ENCODE data around the gene ZNRD2.

ZNRD2 gene

DNA sequence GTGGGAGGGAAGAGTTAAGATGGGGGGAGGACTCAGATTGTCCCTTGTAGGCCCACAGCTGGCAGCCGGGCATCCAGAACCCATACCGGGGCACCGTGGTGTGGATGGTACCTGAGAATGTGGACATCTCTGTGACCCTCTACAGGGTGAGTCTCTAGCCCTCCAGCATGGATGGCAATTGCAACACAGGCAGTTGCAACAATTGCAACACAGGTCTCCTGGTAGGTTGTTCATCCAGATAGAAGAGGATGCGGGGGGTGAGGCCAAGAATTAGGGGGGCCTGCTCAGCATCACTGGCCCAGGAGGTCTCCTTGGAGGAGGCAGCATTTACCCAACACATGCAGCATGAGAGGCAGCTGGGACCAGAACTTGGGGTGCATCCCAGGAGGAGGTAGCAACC is 9.0 kb downstream of the ZNRD2 start:
- Histone ChIP-seq H3K4me1 (ENCODE audit: control insufficient read depth in 1 of 2, insufficient read depth in 2 of 2, low read length in 2 of 2) (peaks cover 16 to 22% of the 10 kb centered on the region in 2 experiments), H2AFZ (ENCODE audit: insufficient read depth, low read length, poor library complexity) (no peak overlapping the region), H3K18ac (ENCODE audit: low read length) (no peak overlapping the region), H3K4ac (ENCODE audit: low read depth, low read length) (no peak overlapping the region), H3K79me1 (ENCODE audit: low read length) (peaks cover 11% of the 10 kb centered on the region), H2AK5ac (ENCODE audit: low read length) (no peak overlapping the region), H3K27ac (ENCODE audit: low read depth, low read length) (no peak overlapping the region), H4K12ac (ENCODE audit: low read depth, low read length) (no peak overlapping the region), H3K36me3 (ENCODE audit: control insufficient read depth in 1 of 2, insufficient read depth in 2 of 2, low read length in 2 of 2) (peaks cover 20 to 25% of the 10 kb centered on the region in 2 experiments), H2BK5ac (ENCODE audit: low read depth, low read length, poor library complexity) (no peak overlapping the region), H2BK120ac (ENCODE audit: insufficient read depth, low read length, poor library complexity) (no peak overlapping the region), H4K8ac (ENCODE audit: low read depth, low read length) (no peak overlapping the region), H3K9me3 (ENCODE audit: insufficient read depth, low read depth, low read length) (no peaks in the 10 kb centered on the region), H3K14ac (ENCODE audit: low read length) (no peak overlapping the region), H3K4me3 (ENCODE audit: low read depth, low read length) (no peak overlapping the region), H3K23ac (ENCODE audit: low read length) (no peak overlapping the region), H4K91ac (ENCODE audit: low read depth, low read length) (no peak overlapping the region), H3K79me2 (ENCODE audit: control insufficient read depth, insufficient read depth, low read length, poor library complexity) (peaks cover 7% of the 10 kb centered on the region), H2BK12ac (ENCODE audit: low read length) (no peak overlapping the region), H3K4me2 (ENCODE audit: low read length) (no peak overlapping the region), H3K9ac (ENCODE audit: low read length) (no peak overlapping the region), H3K27me3 (ENCODE audit: insufficient read depth, low read length) (no peaks in the 10 kb centered on the region)
- WGBS (ENCODE audit: extremely low coverage, insufficient coverage, insufficient read length), result no CpG with 5 or more reads among the region's 4 CpGs
- DNase-seq, result peak in 1 of 2 donors; percentile 32

DNA sequence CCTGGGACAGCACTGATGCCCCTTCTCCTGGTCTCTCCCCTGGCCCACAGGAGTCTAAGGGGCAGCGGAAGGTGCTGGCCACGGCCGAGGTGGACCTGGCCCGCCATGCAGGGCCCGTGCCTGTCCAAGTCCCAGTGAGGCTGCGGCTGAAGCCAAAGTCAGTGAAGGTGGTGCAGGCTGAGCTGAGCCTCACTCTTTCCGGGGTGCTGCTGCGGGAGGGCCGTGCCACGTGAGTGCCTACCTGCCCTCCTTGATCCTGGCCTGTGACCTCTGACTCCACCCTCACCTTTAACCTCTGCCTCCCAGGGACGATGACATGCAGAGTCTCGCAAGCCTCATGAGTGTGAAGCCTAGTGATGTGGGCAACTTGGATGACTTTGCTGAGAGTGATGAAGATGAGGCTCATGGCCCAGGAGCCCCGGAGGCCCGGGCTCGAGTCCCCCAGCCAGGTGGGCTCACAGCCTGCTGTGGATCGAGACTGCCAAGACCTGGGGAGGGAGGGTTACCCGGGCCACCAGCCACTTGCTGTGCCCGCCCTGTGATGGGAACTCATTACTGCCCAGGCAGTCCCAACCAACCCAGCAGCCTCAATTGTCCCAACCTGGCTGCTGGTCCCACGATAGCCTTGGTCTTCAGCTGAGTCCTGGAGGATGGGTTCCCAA is 9.9 kb downstream of the ZNRD2 start:
- Histone ChIP-seq H3K9ac (ENCODE audit: low read length) (no peak overlapping the region), H4K8ac (ENCODE audit: low read depth, low read length) (no peak overlapping the region), H3K4me3 (ENCODE audit: low read depth, low read length) (no peak overlapping the region), H3K27ac (ENCODE audit: low read depth, low read length) (no peak overlapping the region), H2AFZ (ENCODE audit: insufficient read depth, low read length, poor library complexity) (no peak overlapping the region), H3K79me1 (ENCODE audit: low read length) (peaks cover 6% of the 10 kb centered on the region), H3K27me3 (ENCODE audit: insufficient read depth, low read length) (no peaks in the 10 kb centered on the region), H3K36me3 (ENCODE audit: control insufficient read depth in 1 of 2, insufficient read depth in 2 of 2, low read length in 2 of 2) (peaks cover 20 to 29% of the 10 kb centered on the region in 2 experiments), H2BK12ac (ENCODE audit: low read length) (no peak overlapping the region), H4K91ac (ENCODE audit: low read depth, low read length) (no peak overlapping the region), H2BK5ac (ENCODE audit: low read depth, low read length, poor library complexity) (no peak overlapping the region), H2BK120ac (ENCODE audit: insufficient read depth, low read length, poor library complexity) (no peak overlapping the region), H4K12ac (ENCODE audit: low read depth, low read length) (no peak overlapping the region), H3K18ac (ENCODE audit: low read length) (no peak overlapping the region), H3K23ac (ENCODE audit: low read length) (no peak overlapping the region), H3K4me1 (ENCODE audit: control insufficient read depth in 1 of 2, insufficient read depth in 2 of 2, low read length in 2 of 2) (peaks cover 9 to 17% of the 10 kb centered on the region in 2 experiments), H3K9me3 (ENCODE audit: insufficient read depth, low read depth, low read length) (no peaks in the 10 kb centered on the region), H3K4me2 (ENCODE audit: low read length) (no peak overlapping the region), H3K4ac (ENCODE audit: low read depth, low read length) (no peak overlapping the region), H2AK5ac (ENCODE audit: low read length) (no peak overlapping the region), H3K14ac (ENCODE audit: low read length) (no peak overlapping the region), H3K79me2 (ENCODE audit: control insufficient read depth, insufficient read depth, low read length, poor library complexity) (peaks cover 7% of the 10 kb centered on the region)
- DNase-seq, result no peak
- no CpG with 5 or more reads among the region's 19 CpGs for WGBS (ENCODE audit: extremely low coverage, insufficient coverage, insufficient read length)

DNA sequence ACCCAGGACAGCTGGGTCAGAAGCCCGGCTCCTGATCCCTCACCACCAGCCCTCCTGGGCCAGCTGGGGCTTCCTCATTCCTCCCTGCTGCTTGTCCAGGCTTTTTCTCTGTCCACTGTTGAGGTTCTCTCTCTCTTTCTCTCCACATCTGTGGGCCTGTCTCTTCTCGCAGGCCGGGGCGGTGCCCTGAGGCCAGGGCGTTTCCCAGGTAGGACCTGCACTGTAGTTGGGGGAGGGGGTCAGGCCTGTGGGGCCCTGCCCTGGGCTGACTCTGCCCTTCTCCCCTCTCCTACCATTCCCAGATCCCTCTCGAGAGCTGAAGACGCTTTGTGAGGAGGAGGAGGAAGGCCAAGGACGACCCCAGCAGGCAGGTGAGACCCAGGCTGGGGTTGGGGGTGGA is 10.5 kb downstream of the ZNRD2 start:
- Histone ChIP-seq H2AFZ (ENCODE audit: insufficient read depth, low read length, poor library complexity) (no peak overlapping the region), H3K27me3 (ENCODE audit: insufficient read depth, low read length) (no peaks in the 10 kb centered on the region), H4K12ac (ENCODE audit: low read depth, low read length) (no peak overlapping the region), H3K4me1 (ENCODE audit: control insufficient read depth in 1 of 2, insufficient read depth in 2 of 2, low read length in 2 of 2) (peaks cover 5 to 11% of the 10 kb centered on the region in 2 experiments), H3K27ac (ENCODE audit: low read depth, low read length) (no peak overlapping the region), H3K9me3 (ENCODE audit: insufficient read depth, low read depth, low read length) (no peaks in the 10 kb centered on the region), H3K4me3 (ENCODE audit: low read depth, low read length) (no peak overlapping the region), H3K36me3 (ENCODE audit: control insufficient read depth in 1 of 2, insufficient read depth in 2 of 2, low read length in 2 of 2) (peaks cover 22 to 29% of the 10 kb centered on the region in 2 experiments), H4K91ac (ENCODE audit: low read depth, low read length) (no peak overlapping the region), H3K9ac (ENCODE audit: low read length) (no peak overlapping the region), H3K4me2 (ENCODE audit: low read length) (no peak overlapping the region), H3K79me1 (ENCODE audit: low read length) (peaks cover 3% of the 10 kb centered on the region), H3K79me2 (ENCODE audit: control insufficient read depth, insufficient read depth, low read length, poor library complexity) (peaks cover 7% of the 10 kb centered on the region), H3K4ac (ENCODE audit: low read depth, low read length) (no peak overlapping the region), H2BK12ac (ENCODE audit: low read length) (no peak overlapping the region), H3K23ac (ENCODE audit: low read length) (no peak overlapping the region), H2BK120ac (ENCODE audit: insufficient read depth, low read length, poor library complexity) (no peak overlapping the region), H3K14ac (ENCODE audit: low read length) (no peak overlapping the region), H2BK5ac (ENCODE audit: low read depth, low read length, poor library complexity) (no peak overlapping the region), H3K18ac (ENCODE audit: low read length) (no peak overlapping the region), H4K8ac (ENCODE audit: low read depth, low read length) (no peak overlapping the region), H2AK5ac (ENCODE audit: low read length) (no peak overlapping the region)
- WGBS (ENCODE audit: extremely low coverage, insufficient coverage, insufficient read length), result no CpG with 5 or more reads among the region's 8 CpGs
- no peak for DNase-seq

DNA sequence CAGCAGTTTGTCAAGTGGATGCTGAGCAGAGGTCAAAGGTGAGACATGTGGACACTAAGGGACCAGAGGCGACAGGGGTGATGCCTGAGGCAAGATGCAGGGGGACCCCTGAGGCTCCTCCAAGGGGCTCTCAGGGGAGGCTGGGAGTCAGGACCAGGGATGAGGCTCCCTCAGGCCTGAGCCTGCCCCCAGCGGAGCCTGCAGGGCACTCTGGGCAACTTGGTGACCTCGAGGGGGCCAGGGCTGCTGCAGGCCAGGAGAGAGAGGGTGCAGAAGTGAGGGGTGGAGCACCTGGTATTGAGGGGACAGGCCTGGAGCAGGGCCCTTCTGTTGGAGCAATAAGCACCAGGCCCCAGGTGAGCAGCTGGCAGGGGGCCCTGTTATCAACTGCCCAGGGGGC is 11.7 kb downstream of the ZNRD2 start:
- no peak overlapping the region for H3K18ac ChIP-seq (ENCODE audit: low read length)
- H2BK120ac ChIP-seq (ENCODE audit: insufficient read depth, low read length, poor library complexity), result no peak overlapping the region
- no peak overlapping the region for H4K91ac ChIP-seq (ENCODE audit: low read depth, low read length)
- no peak overlapping the region for H3K27ac ChIP-seq (ENCODE audit: low read depth, low read length)
- no peaks in the 10 kb centered on the region for H3K27me3 ChIP-seq (ENCODE audit: insufficient read depth, low read length)
- no peak overlapping the region for H4K8ac ChIP-seq (ENCODE audit: low read depth, low read length)
- no CpG with 5 or more reads among the region's 3 CpGs for WGBS (ENCODE audit: extremely low coverage, insufficient coverage, insufficient read length)
- peaks cover 0 to 3% of the 10 kb centered on the region in 2 experiments for H3K4me1 ChIP-seq (ENCODE audit: control insufficient read depth in 1 of 2, insufficient read depth in 2 of 2, low read length in 2 of 2)
- no peak overlapping the region for H3K23ac ChIP-seq (ENCODE audit: low read length)
- no peak overlapping the region for H3K4me3 ChIP-seq (ENCODE audit: low read depth, low read length)
- H2BK12ac ChIP-seq (ENCODE audit: low read length), result no peak overlapping the region
- no peak overlapping the region for H4K12ac ChIP-seq (ENCODE audit: low read depth, low read length)
- H3K36me3 ChIP-seq (ENCODE audit: control insufficient read depth in 1 of 2, insufficient read depth in 2 of 2, low read length in 2 of 2), result peaks cover 22 to 29% of the 10 kb centered on the region in 2 experiments
- H3K9ac ChIP-seq (ENCODE audit: low read length), result no peak overlapping the region
- H3K4ac ChIP-seq (ENCODE audit: low read depth, low read length), result no peak overlapping the region
- H2AFZ ChIP-seq (ENCODE audit: insufficient read depth, low read length, poor library complexity), result no peak overlapping the region
- H3K4me2 ChIP-seq (ENCODE audit: low read length), result no peak overlapping the region
- H2BK5ac ChIP-seq (ENCODE audit: low read depth, low read length, poor library complexity), result no peak overlapping the region
- no peaks in the 10 kb centered on the region for H3K9me3 ChIP-seq (ENCODE audit: insufficient read depth, low read depth, low read length)
- no peaks in the 10 kb centered on the region for H3K79me1 ChIP-seq (ENCODE audit: low read length)
- H2AK5ac ChIP-seq (ENCODE audit: low read length), result no peak overlapping the region
- H3K14ac ChIP-seq (ENCODE audit: low read length), result no peak overlapping the region
- no peak for DNase-seq
- H3K79me2 ChIP-seq (ENCODE audit: control insufficient read depth, insufficient read depth, low read length, poor library complexity), result no peaks in the 10 kb centered on the region

All from trophoblast cell (in vitro differentiated cells and primary cell).